WERI-Rb-1 (cell line): ENCODE results near the gene DENND2A.
"Not testable (repeated sequence)": the region's sequence is repeated elsewhere in the genome, so short reads cannot be mapped to it uniquely, and the experiment has no call there.

Experiments used
- DNase-seq: peaks from one replicate; pipeline ENCODE4 v3.0.0-alpha.2; 2020
- H3K27ac ChIP-seq: fragments of 250-450 bp; sonication (Bioruptor Pico); 2 replicates; pipeline ENCODE4 v1.5.1; 2020; ENCODE audit warnings: mild to moderate bottlenecking, moderate library complexity
- H3K27me3 ChIP-seq: fragments of 250-450 bp; sonication (Bioruptor Pico); 2 replicates; pipeline ENCODE4 v1.5.1; 2021; ENCODE audit warnings: mild to moderate bottlenecking, low read depth, moderate library complexity; ENCODE audit not compliant: insufficient read depth, severe bottlenecking
- H3K36me3 ChIP-seq: fragments of 250-450 bp; sonication (Bioruptor Pico); 2 replicates; pipeline ENCODE4 v1.5.1; 2020; ENCODE audit warnings: mild to moderate bottlenecking, moderate library complexity
- H3K4me3 ChIP-seq: 2 replicates; pipeline ENCODE4 v1.5.1; 2011; ENCODE audit warnings: low read depth, mild to moderate bottlenecking, control low read depth, low read length
- H3K9me3 ChIP-seq: fragments of 250-450 bp; sonication (Bioruptor Pico); 2 replicates; pipeline ENCODE4 v1.5.1; 2021; ENCODE audit warnings: mild to moderate bottlenecking, moderate library complexity; ENCODE audit not compliant: severe bottlenecking
- CTCF ChIP-seq: IDR thresholded peaks from 2 replicates; pipeline ENCODE4 v1.5.1; 2011; ENCODE audit warnings: low read depth, mild to moderate bottlenecking, control low read depth, inconsistent platforms, low read length

DENND2A gene

GRCh38 chr7:140519007-140519399 is 121.6 kb downstream of the DENND2A start:
- DNase-seq: no peak
- H3K9me3 ChIP-seq: no peaks in the 10 kb centered on the region

GRCh38 chr7:140518370-140519006 is 122.1 kb downstream of the DENND2A start:
- H3K9me3 ChIP-seq: no peaks in the 10 kb centered on the region
- no peak for DNase-seq
- peaks cover 55% of the 10 kb centered on the region for H3K36me3 ChIP-seq
- H3K27ac ChIP-seq: no peak overlapping the region; the same call in 1 of the 2 replicates
- H3K27me3 ChIP-seq: no peaks in the 10 kb centered on the region
- TF ChIP-seq CTCF: no peak
- no peak overlapping the region for H3K4me3 ChIP-seq

More at GRCh38 chr7:140519007-140519399, 121.6 kb downstream of the DENND2A start:
- Histone ChIP-seq H3K27ac (no peak overlapping the region; the same call in 1 of the 2 replicates), H3K27me3 (no peaks in the 10 kb centered on the region), H3K4me3 (no peak overlapping the region), H3K36me3 (peaks cover 58% of the 10 kb centered on the region)
- TF ChIP-seq CTCF: no peak

- no peak overlapping the region for H3K4me3 ChIP-seq
- H3K27me3 ChIP-seq: no peaks in the 10 kb centered on the region
- H3K27ac ChIP-seq: no peak overlapping the region
- DNase-seq: peak; percentile 90
- no peaks in the 10 kb centered on the region for H3K9me3 ChIP-seq
- peaks cover 49% of the 10 kb centered on the region for H3K36me3 ChIP-seq
- peak; percentile 97 for TF ChIP-seq CTCF
Observed at GRCh38 chr7:140517546-140518369, 122.9 kb downstream of the DENND2A start.

GRCh38 chr7:140512317-140513000 is 128.2 kb downstream of the DENND2A start:
- TF ChIP-seq CTCF: no peak
- no peak overlapping the region for H3K4me3 ChIP-seq
- DNase-seq: peak; percentile 22
- H3K9me3 ChIP-seq: no peaks in the 10 kb centered on the region
- H3K36me3 ChIP-seq: peaks cover 3% of the 10 kb centered on the region
- H3K27me3 ChIP-seq: no peaks in the 10 kb centered on the region
- H3K27ac ChIP-seq: no peak overlapping the region

GRCh38 chr7:140509789-140510188 is 130.8 kb downstream of the DENND2A start:
- H3K27ac ChIP-seq: no peak overlapping the region
- H3K36me3 ChIP-seq: no peaks in the 10 kb centered on the region
- no peaks in the 10 kb centered on the region for H3K27me3 ChIP-seq
- DNase-seq: no peak
- no peak for TF ChIP-seq CTCF
- no peak overlapping the region for H3K4me3 ChIP-seq
- no peaks in the 10 kb centered on the region for H3K9me3 ChIP-seq

- not testable (repeated sequence) for H3K27me3 ChIP-seq, H3K4me3 ChIP-seq, H3K36me3 ChIP-seq, H3K9me3 ChIP-seq, DNase-seq
- peak overlapping the region; percentile 82 for H3K27ac ChIP-seq
Observed at GRCh38 chr7:140507556-140507955, 133.1 kb downstream of the DENND2A start.
